Liver (tissue), 3 donors: Measurements from ENCODE around the gene MYL10.

Experiments
- ATF3 ChIP-seq: IDR thresholded peaks from 2 replicates; pipeline ENCODE4 v1.6.1; 2016; ENCODE audit warnings: antibody characterized with exemption
- EGR1 ChIP-seq, 2 donors: IDR thresholded peaks; 2 replicates each; pipeline ENCODE4 v1.6.1; 2016 to 2018; ENCODE audit warnings: antibody characterized with exemption in 2 of 2, low read depth in 2 of 2
- FOXA1 ChIP-seq: IDR thresholded peaks from 2 replicates; pipeline ENCODE4 v1.6.1; 2016; ENCODE audit warnings: antibody characterized with exemption
- GABPA ChIP-seq, 2 donors: IDR thresholded peaks in 1 of 2; conservative IDR thresholded peaks in 1 of 2; 2 replicates each; pipeline ENCODE4 v1.6.1; 2016; ENCODE audit warnings: antibody characterized with exemption in 2 of 2, mild to moderate bottlenecking in 1 of 2, moderate library complexity in 1 of 2
- HNF4A ChIP-seq, 2 donors: conservative IDR thresholded peaks; 2 replicates each; pipeline ENCODE4 v1.6.1; 2016; ENCODE audit warnings: antibody characterized with exemption in 2 of 2, mild to moderate bottlenecking in 2 of 2
- JUND ChIP-seq, 2 donors: IDR thresholded peaks; 2 replicates each; pipeline ENCODE4 v1.6.1; 2016; ENCODE audit warnings: antibody characterized with exemption in 2 of 2
- RAD21 ChIP-seq, 2 donors: IDR thresholded peaks; 2 replicates each; pipeline ENCODE4 v1.6.1; 2016; ENCODE audit warnings: antibody characterized with exemption in 2 of 2, mild to moderate bottlenecking in 2 of 2
- REST ChIP-seq: IDR thresholded peaks from 2 replicates; pipeline ENCODE4 v1.6.1; 2016; ENCODE audit warnings: antibody characterized with exemption, mild to moderate bottlenecking
- RXRA ChIP-seq, 2 donors: IDR thresholded peaks; 2 replicates each; pipeline ENCODE4 v1.6.1; 2017 to 2018; ENCODE audit warnings: antibody characterized with exemption in 2 of 2, mild to moderate bottlenecking in 1 of 2
- SP1 ChIP-seq: IDR thresholded peaks from 2 replicates; pipeline ENCODE4 v1.6.1; 2018; ENCODE audit warnings: antibody characterized with exemption, mild to moderate bottlenecking
- YY1 ChIP-seq: IDR thresholded peaks from 2 replicates; pipeline ENCODE4 v1.6.1; 2016; ENCODE audit warnings: antibody characterized with exemption, mild to moderate bottlenecking
- TF ChIP-seq, protein P1 (sequence below): fragments of 150-350 bp; IDR thresholded peaks from 2 replicates; pipeline ENCODE4 v1.5.1; 2017; ENCODE audit warnings: improper control_type of control experiment, low read depth, low read length; ENCODE audit not compliant: missing input control
- TF ChIP-seq, protein P2 (sequence below): IDR thresholded peaks from 2 replicates; pipeline ENCODE4 v1.6.1; 2016; ENCODE audit warnings: antibody characterized with exemption
- TF ChIP-seq, protein P3 (sequence below): IDR thresholded peaks from 2 replicates; pipeline ENCODE4 v1.6.1; 2016; ENCODE audit warnings: antibody characterized with exemption
- donor health status: healthy.
- donor health status: healthy.

DNA sequence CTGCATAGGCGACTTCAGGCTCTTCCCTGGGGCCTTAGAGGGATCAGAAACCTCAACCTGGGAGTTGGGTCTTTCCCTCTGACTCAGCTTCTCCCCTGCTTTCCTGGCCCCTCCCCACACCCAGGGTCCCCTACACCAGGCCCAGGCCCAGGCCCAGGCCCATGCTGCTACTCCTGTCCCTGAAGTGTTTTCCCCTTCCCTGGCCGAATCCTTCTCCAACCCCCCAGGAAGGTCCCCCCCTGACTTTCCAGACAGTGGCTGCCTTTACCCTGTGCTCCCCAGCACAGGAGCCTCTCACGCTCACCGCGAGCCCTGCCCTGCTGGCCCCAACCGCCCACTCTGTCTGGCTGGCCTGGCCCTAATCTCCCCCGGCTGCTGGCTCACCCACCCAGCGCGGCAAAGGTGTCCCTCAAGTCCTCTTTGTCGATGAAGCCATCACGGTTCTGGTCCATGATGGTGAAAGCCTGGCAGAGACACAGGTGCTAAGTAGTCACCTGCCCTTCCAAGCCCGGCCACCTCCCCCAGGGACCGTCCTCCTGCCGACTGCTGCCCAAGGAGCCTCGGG lies 6.4 kb downstream of the MYL10 start:
- TF ChIP-seq, protein P1, sequence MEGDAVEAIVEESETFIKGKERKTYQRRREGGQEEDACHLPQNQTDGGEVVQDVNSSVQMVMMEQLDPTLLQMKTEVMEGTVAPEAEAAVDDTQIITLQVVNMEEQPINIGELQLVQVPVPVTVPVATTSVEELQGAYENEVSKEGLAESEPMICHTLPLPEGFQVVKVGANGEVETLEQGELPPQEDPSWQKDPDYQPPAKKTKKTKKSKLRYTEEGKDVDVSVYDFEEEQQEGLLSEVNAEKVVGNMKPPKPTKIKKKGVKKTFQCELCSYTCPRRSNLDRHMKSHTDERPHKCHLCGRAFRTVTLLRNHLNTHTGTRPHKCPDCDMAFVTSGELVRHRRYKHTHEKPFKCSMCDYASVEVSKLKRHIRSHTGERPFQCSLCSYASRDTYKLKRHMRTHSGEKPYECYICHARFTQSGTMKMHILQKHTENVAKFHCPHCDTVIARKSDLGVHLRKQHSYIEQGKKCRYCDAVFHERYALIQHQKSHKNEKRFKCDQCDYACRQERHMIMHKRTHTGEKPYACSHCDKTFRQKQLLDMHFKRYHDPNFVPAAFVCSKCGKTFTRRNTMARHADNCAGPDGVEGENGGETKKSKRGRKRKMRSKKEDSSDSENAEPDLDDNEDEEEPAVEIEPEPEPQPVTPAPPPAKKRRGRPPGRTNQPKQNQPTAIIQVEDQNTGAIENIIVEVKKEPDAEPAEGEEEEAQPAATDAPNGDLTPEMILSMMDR, result no peak
- TF ChIP-seq RAD21 (IDR thresholded peaks at IDR 0.05) (no peak), YY1 (no peak), ATF3 (no peak), GABPA (IDR thresholded peaks at IDR 0.05 in 1 of 2, conservative IDR thresholded peaks at IDR 0.05 in 1 of 2) (no peak), JUND (IDR thresholded peaks at IDR 0.05) (no peak), RXRA (IDR thresholded peaks at IDR 0.05) (no peak), REST (no peak), EGR1 (IDR thresholded peaks at IDR 0.05; ENCODE audit: low read depth in 2 of 2) (no peak), SP1 (no peak), FOXA1 (no peak), HNF4A (conservative IDR thresholded peaks at IDR 0.05) (no peak)
- TF ChIP-seq, protein P2, sequence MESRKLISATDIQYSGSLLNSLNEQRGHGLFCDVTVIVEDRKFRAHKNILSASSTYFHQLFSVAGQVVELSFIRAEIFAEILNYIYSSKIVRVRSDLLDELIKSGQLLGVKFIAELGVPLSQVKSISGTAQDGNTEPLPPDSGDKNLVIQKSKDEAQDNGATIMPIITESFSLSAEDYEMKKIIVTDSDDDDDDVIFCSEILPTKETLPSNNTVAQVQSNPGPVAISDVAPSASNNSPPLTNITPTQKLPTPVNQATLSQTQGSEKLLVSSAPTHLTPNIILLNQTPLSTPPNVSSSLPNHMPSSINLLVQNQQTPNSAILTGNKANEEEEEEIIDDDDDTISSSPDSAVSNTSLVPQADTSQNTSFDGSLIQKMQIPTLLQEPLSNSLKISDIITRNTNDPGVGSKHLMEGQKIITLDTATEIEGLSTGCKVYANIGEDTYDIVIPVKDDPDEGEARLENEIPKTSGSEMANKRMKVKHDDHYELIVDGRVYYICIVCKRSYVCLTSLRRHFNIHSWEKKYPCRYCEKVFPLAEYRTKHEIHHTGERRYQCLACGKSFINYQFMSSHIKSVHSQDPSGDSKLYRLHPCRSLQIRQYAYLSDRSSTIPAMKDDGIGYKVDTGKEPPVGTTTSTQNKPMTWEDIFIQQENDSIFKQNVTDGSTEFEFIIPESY, result no peak
- TF ChIP-seq, protein P3, sequence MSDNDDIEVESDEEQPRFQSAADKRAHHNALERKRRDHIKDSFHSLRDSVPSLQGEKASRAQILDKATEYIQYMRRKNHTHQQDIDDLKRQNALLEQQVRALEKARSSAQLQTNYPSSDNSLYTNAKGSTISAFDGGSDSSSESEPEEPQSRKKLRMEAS, result no peak
